Vagina (tissue), 2 donors: ENCODE results near the gene RNF144A. TPM values are rescaled to one million over a fixed set of nuclear protein-coding genes. Genes with fewer than 3 reads are reported as not detected.
A peak's percentile ranks its signal among the peaks of the same experiment; 100 is the strongest.

Experiments used
- DNase-seq, 2 donors: peaks; one replicate each; pipeline ENCODE4 v3.0.0-alpha.2; 2017; ENCODE audit errors: extremely low spot score in 2 of 2
- H3K27ac ChIP-seq: fragments of 200-600 bp; sonication (generic); one replicate; pipeline ENCODE4 v1.5.1; 2019
- H3K27me3 ChIP-seq: fragments of 200-600 bp; sonication (generic); one replicate; pipeline ENCODE4 v1.5.1; 2019
- H3K36me3 ChIP-seq, 2 donors: fragments of 200-600 bp; sonication (generic); one replicate each; pipeline ENCODE4 v1.5.1; 2017 to 2019
- H3K4me1 ChIP-seq: fragments of 200-600 bp; sonication (generic); one replicate; pipeline ENCODE4 v1.5.1; 2019
- H3K4me3 ChIP-seq, 2 donors: fragments of 200-600 bp; sonication (generic); 1 replicate in 1 of 2; 2 replicates in 1 of 2; pipeline ENCODE4 v1.5.1; 2016 to 2019
- H3K9me3 ChIP-seq: fragments of 200-600 bp; sonication (generic); one replicate; pipeline ENCODE4 v1.5.1; 2019
- POLR2A ChIP-seq, 2 donors: fragments of 450-650 bp; IDR thresholded peaks; one replicate each; pipeline ENCODE4 v1.6.1; 2017; ENCODE audit warnings: antibody characterized with exemption in 2 of 2, mild to moderate bottlenecking in 2 of 2, moderate library complexity in 2 of 2
- POLR2AphosphoS5 ChIP-seq, 2 donors: sonication (generic); formaldehyde crosslinking; IDR thresholded peaks; one replicate each; pipeline ENCODE4 v1.9.0; 2017; ENCODE audit warnings: antibody characterized with exemption in 2 of 2, mild to moderate bottlenecking in 2 of 2, low read depth in 1 of 2; ENCODE audit not compliant: insufficient read depth in 1 of 2
- intact Hi-C: fragments of 100-400 bp; cut with DNase I; formaldehyde crosslinking; loops from one replicate; pipeline ENCODE4 v1.15.1; 2023
- total RNA-seq: library from RNA; depleted of rRNA; stranded (reverse); fragments of >200 nt; gene quantifications from one replicate; pipeline ENCODE4 v1.2.3, GENCODE V29; 2016
- TF ChIP-seq, protein P1 (sequence below), 3 experiments: fragments of 450-650 bp in 2 of 3; fragments of 200-600 bp in 1 of 3; sonication (generic) in 1 of 3; IDR thresholded peaks; one replicate each; pipeline ENCODE4 v1.5.1; 2017 to 2019; ENCODE audit warnings: antibody characterized with exemption in 3 of 3, mild to moderate bottlenecking in 2 of 3, moderate library complexity in 2 of 3

Gene RNF144A
- total RNA-seq, 1 donor from 2014 or later: 17.2 TPM

- DNase-seq: no peak
- peaks cover 0 to 6% of the 10 kb centered on the region in 2 donors for H3K36me3 ChIP-seq
- TF ChIP-seq POLR2AphosphoS5 (IDR thresholded peaks at IDR 0.05; ENCODE audit: insufficient read depth in 1 of 2, low read depth in 1 of 2): no peak
- TF ChIP-seq, protein P1, sequence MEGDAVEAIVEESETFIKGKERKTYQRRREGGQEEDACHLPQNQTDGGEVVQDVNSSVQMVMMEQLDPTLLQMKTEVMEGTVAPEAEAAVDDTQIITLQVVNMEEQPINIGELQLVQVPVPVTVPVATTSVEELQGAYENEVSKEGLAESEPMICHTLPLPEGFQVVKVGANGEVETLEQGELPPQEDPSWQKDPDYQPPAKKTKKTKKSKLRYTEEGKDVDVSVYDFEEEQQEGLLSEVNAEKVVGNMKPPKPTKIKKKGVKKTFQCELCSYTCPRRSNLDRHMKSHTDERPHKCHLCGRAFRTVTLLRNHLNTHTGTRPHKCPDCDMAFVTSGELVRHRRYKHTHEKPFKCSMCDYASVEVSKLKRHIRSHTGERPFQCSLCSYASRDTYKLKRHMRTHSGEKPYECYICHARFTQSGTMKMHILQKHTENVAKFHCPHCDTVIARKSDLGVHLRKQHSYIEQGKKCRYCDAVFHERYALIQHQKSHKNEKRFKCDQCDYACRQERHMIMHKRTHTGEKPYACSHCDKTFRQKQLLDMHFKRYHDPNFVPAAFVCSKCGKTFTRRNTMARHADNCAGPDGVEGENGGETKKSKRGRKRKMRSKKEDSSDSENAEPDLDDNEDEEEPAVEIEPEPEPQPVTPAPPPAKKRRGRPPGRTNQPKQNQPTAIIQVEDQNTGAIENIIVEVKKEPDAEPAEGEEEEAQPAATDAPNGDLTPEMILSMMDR (IDR thresholded peaks at IDR 0.05): no peak
- no peak for TF ChIP-seq POLR2A (IDR thresholded peaks at IDR 0.05)
- no peaks in the 10 kb centered on the region for H3K9me3 ChIP-seq
- H3K27me3 ChIP-seq: no peaks in the 10 kb centered on the region
- intact Hi-C loops: no loop called here
- H3K27ac ChIP-seq: no peak overlapping the region
- no peak overlapping the region for H3K4me3 ChIP-seq
- peaks cover 14% of the 10 kb centered on the region for H3K4me1 ChIP-seq
These were observed 27.3 kb downstream of the RNF144A start for GRCh38 chr2:6944555-6944954.

DNA sequence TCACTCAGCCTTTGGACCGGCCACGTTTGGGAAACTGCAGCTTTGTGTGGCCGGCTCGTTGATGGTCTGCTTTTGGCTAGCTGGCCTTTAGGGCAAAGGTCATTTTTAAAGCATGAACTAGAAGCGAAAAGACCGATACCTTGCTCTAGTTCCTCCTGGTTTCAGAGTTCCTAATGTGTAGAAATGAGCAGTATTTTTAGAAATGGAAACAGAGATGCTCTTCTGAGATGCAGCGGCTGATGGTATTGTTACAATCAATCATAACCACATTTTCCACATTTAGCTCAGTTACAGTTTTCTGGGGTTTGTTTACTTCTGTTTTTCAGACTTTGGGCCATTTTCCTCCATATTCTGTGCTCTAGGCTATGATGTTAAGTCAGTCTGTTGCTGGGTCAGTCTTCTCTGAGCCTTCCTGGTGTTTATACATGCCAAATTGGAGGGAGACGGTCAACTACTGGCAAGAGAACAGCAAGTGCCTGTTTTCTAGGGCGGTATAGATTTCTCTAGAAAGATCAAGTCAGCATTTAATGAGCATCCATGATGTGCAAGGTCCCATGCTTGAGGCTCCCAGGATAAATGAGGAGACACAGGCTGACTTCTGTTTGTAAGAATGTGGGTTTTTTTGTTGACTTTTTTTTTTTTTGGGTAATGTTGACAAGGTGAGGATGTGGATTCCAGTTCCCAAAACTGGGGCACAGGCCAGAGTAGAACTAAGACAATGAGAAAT is 28.0 kb downstream of the RNF144A start:
- no peak overlapping the region for H3K4me3 ChIP-seq
- no peaks in the 10 kb centered on the region for H3K27me3 ChIP-seq
- peaks cover 14% of the 10 kb centered on the region for H3K4me1 ChIP-seq
- H3K27ac ChIP-seq: no peak overlapping the region
- peaks cover 0 to 6% of the 10 kb centered on the region in 2 donors for H3K36me3 ChIP-seq
- H3K9me3 ChIP-seq: no peaks in the 10 kb centered on the region
- intact Hi-C loops: no loop called here
- TF ChIP-seq POLR2AphosphoS5 (IDR thresholded peaks at IDR 0.05; ENCODE audit: insufficient read depth in 1 of 2, low read depth in 1 of 2) (no peak), POLR2A (IDR thresholded peaks at IDR 0.05) (no peak)
- TF ChIP-seq, protein P1 (IDR thresholded peaks at IDR 0.05): no peak
- DNase-seq: peak in 1 of 2 donors; percentile 49

DNA sequence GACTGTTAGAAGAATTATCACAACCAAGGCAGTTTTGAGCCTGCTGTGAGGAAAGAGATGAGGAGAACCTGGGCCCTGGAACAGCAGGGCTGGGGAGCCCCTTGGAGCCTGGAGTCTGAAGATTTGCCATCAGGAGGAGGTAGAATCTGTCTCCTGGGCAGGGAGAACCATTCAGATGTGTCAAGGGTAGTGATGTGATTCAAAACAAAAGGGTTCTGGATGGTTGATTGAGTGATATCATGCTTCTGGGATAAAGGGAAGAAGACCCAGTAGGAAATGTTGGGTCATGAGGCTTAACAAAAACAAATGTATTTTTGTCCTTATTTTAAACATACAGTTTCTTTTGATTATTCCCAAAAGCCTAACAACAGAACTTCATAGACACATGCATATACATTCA is 28.6 kb downstream of the RNF144A start:
- TF ChIP-seq, protein P1 (IDR thresholded peaks at IDR 0.05): no peak
- TF ChIP-seq POLR2A (IDR thresholded peaks at IDR 0.05) (no peak), POLR2AphosphoS5 (IDR thresholded peaks at IDR 0.05; ENCODE audit: insufficient read depth in 1 of 2, low read depth in 1 of 2) (no peak)
- intact Hi-C loops: no loop called here
- H3K27me3 ChIP-seq: no peaks in the 10 kb centered on the region

DNA sequence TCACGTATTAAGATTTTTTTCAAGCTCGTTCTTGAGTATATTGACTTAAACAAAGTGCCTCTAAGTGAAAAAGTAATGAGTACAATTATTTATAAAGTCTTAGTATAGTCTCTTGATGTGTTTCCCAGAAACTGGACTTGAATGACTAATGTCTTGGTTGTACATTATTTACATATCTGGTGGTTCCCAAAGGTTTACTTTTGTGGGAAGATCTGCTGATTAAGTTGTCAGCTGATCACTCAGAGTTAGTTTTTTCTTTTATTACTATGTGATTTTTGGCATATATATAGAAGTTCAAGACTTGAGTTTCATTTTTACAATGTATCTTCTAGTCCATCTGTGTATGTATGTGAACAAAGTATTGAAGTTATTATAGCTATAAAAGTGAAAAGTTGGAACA is 29.5 kb downstream of the RNF144A start:
- Histone ChIP-seq H3K4me1 (peaks cover 14% of the 10 kb centered on the region), H3K27me3 (no peaks in the 10 kb centered on the region), H3K4me3 (no peak overlapping the region), H3K36me3 (no peaks in the 10 kb centered on the region), H3K27ac (no peak overlapping the region), H3K9me3 (no peaks in the 10 kb centered on the region)
- no peak for DNase-seq
- TF ChIP-seq, protein P1 (IDR thresholded peaks at IDR 0.05): no peak
- no peak for TF ChIP-seq POLR2A (IDR thresholded peaks at IDR 0.05)
- TF ChIP-seq POLR2AphosphoS5 (IDR thresholded peaks at IDR 0.05; ENCODE audit: insufficient read depth in 1 of 2, low read depth in 1 of 2): no peak
- intact Hi-C loops: no loop called here

More for the DNA sequence above, 28.6 kb downstream of the RNF144A start:
- no peak overlapping the region for H3K4me3 ChIP-seq
- no peak for DNase-seq
- H3K4me1 ChIP-seq: peaks cover 14% of the 10 kb centered on the region
- H3K36me3 ChIP-seq: peaks cover 0 to 6% of the 10 kb centered on the region in 2 donors
- no peaks in the 10 kb centered on the region for H3K9me3 ChIP-seq
- H3K27ac ChIP-seq: no peak overlapping the region
